HCT116 (cell line): ENCODE measurements around the gene DCD. TPM values are rescaled to one million over a fixed set of nuclear protein-coding genes. Genes with fewer than 3 reads are reported as not detected.

ENCODE experiments used
- ATAC-seq: fragments of 200-7000 bp; cut with Tn5 transposase; 2 replicates; pipeline ENCODE4 v1.9.1; 2020; ENCODE audit warnings: mild to moderate bottlenecking, moderate library complexity
- BruUV-seq: library from RNA; stranded (reverse); fragments of 400-500 nt; replicated peaks from 2 replicates; lab custom pipeline; 2021; lab: Mats Ljungman, UMichigan
- CTCF ChIA-PET: fragments of 300-600 bp; sonication (Branson Sonifier 250); formaldehyde crosslinking; loops from one replicate; lab custom pipeline; 2021; ENCODE audit warnings: antibody characterized with exemption; lab: Charles Lee
- POLR2A ChIA-PET: fragments of 300-600, 350-600 bp; sonication (Branson Sonifier 250); formaldehyde crosslinking; loops from one replicate; lab custom pipeline; 2021; ENCODE audit warnings: antibody characterized with exemption; lab: Charles Lee
- RAD21 ChIA-PET, 2 experiments: fragments of 300-600 bp; sonication (Branson Sonifier 250); formaldehyde crosslinking; loops; one replicate each; lab custom pipeline; 2023; ENCODE audit warnings: low total read pairs in 2 of 2; ENCODE audit not compliant: uncharacterized antibody in 2 of 2, unreplicated experiment in 2 of 2, low non-redundant PET in 1 of 2; lab: Charles Lee
- DNase-seq: peaks from one replicate; pipeline ENCODE4 v3.0.0-alpha.2; 2010; ENCODE audit warnings: low read depth, low spot score
- H2AFZ ChIP-seq: fragments of 200-600 bp; shearing (Covaris generic), sonication (generic); 2 replicates; pipeline ENCODE4 v1.6.1; 2017; ENCODE audit warnings: low read depth, mixed run types, mixed read lengths, antibody characterized with exemption, low read length; ENCODE audit not compliant: poor library complexity, severe bottlenecking
- H3K27ac ChIP-seq: 2 replicates; pipeline ENCODE4 v1.5.1; 2012; ENCODE audit warnings: low read depth, low read length
- H3K27me3 ChIP-seq: fragments of 200-600 bp; sonication (generic); 2 replicates; pipeline ENCODE4 v1.6.1; 2016; ENCODE audit warnings: mixed run types, low read length, mixed read lengths; ENCODE audit not compliant: insufficient read depth
- H3K36me3 ChIP-seq, 2 experiments: fragments of 200-500 bp in 1 of 2; fragments of 200-600 bp in 1 of 2; sonication (Bioruptor generic) in 1 of 2; sonication (generic) in 1 of 2; 2 replicates each; pipeline versions ENCODE4 v1.5.1 to v1.6.1; 2014 to 2016; ENCODE audit warnings: low read length in 2 of 2, inconsistent platforms in 1 of 2, mixed read lengths in 1 of 2, mixed run types in 1 of 2; ENCODE audit not compliant: insufficient read depth in 2 of 2, control insufficient read depth in 1 of 2
- H3K4me1 ChIP-seq, 2 experiments: fragments of 200-600 bp in 1 of 2; sonication (generic) in 1 of 2; 2 replicates each; pipeline versions ENCODE4 v1.5.1 to v1.6.1; 2012 to 2017; ENCODE audit warnings: low read length in 2 of 2, inconsistent platforms in 1 of 2, mild to moderate bottlenecking in 1 of 2, mixed read lengths in 1 of 2, mixed run types in 1 of 2, moderate library complexity in 1 of 2; ENCODE audit not compliant: insufficient read depth in 2 of 2, control insufficient read depth in 1 of 2
- H3K4me2 ChIP-seq: fragments of 200-600 bp; sonication (generic); 2 replicates; pipeline ENCODE4 v1.6.1; 2017; ENCODE audit warnings: mixed run types, low read length, mixed read lengths
- H3K4me3 ChIP-seq, 2 experiments: fragments of 200-600 bp in 1 of 2; sonication (generic) in 1 of 2; replicated peaks in 1 of 2; 2 replicates each; pipeline ENCODE4 v1.5.1; 2011 to 2016; ENCODE audit warnings: low read length in 2 of 2, control low read depth in 1 of 2, low read depth in 1 of 2, mild to moderate bottlenecking in 1 of 2, mixed read lengths in 1 of 2, mixed run types in 1 of 2
- H3K79me2 ChIP-seq: fragments of 200-600 bp; sonication (generic); 2 replicates; pipeline ENCODE4 v1.6.1; 2017; ENCODE audit warnings: mild to moderate bottlenecking, mixed run types, low read length, moderate library complexity, mixed read lengths; ENCODE audit not compliant: insufficient read depth
- H3K9ac ChIP-seq: fragments of 200-600 bp; sonication (generic); 2 replicates; pipeline ENCODE4 v1.6.1; 2016; ENCODE audit warnings: low read length, mixed read lengths
- H3K9me2 ChIP-seq: fragments of 200-600 bp; sonication (generic), shearing (Covaris generic); 2 replicates; pipeline ENCODE4 v1.6.1; 2017; ENCODE audit warnings: mixed run types, mild to moderate bottlenecking, moderate library complexity; ENCODE audit not compliant: insufficient read depth
- H3K9me3 ChIP-seq, 2 experiments: fragments of 200-500 bp in 1 of 2; fragments of 200-600 bp in 1 of 2; sonication (Bioruptor generic) in 1 of 2; sonication (generic) in 1 of 2; 2 replicates each; pipeline ENCODE4 v1.6.1; 2014 to 2017; ENCODE audit warnings: low read length in 2 of 2, mixed read lengths in 2 of 2, inconsistent platforms in 1 of 2, low read depth in 1 of 2, mild to moderate bottlenecking in 1 of 2, mixed run types in 1 of 2, moderate library complexity in 1 of 2; ENCODE audit not compliant: control insufficient read depth in 1 of 2, insufficient read depth in 1 of 2
- H4K20me1 ChIP-seq: fragments of 200-600 bp; sonication (generic), shearing (Covaris generic); 2 replicates; pipeline ENCODE4 v1.6.1; 2017; ENCODE audit warnings: mixed run types, mild to moderate bottlenecking, moderate library complexity; ENCODE audit not compliant: insufficient read depth
- CBX3 ChIP-seq: IDR thresholded peaks from 2 replicates; pipeline ENCODE4 v1.6.1; 2012; ENCODE audit warnings: low read depth
- EGR1 ChIP-seq: IDR thresholded peaks from 2 replicates; pipeline ENCODE4 v1.6.1; 2012; ENCODE audit warnings: low read depth
- EZH2phosphoT487 ChIP-seq: fragments of 200-600 bp; IDR thresholded peaks from 2 replicates; pipeline ENCODE4 v1.6.1; 2018; ENCODE audit warnings: antibody characterized with exemption, borderline replicate concordance
- FOSL1 ChIP-seq: IDR thresholded peaks from 2 replicates; pipeline ENCODE4 v1.6.1; 2012; ENCODE audit warnings: low read depth
- POLR2AphosphoS5 ChIP-seq: IDR thresholded peaks from 2 replicates; pipeline ENCODE4 v1.6.1; 2011; ENCODE audit warnings: mild to moderate bottlenecking, low read depth, low read length, moderate library complexity
- SIN3A ChIP-seq: IDR thresholded peaks from 2 replicates; pipeline ENCODE4 v1.6.1; 2012; ENCODE audit warnings: low read depth
- TCF7L2 ChIP-seq: IDR thresholded peaks from 2 replicates; pipeline ENCODE4 v1.7.0; 2011; ENCODE audit warnings: borderline replicate concordance, inconsistent platforms; ENCODE audit not compliant: insufficient read depth, insufficient read length; ENCODE audit errors: extremely low read depth
- ZBTB33 ChIP-seq: IDR thresholded peaks from 2 replicates; pipeline ENCODE4 v1.6.1; 2011; ENCODE audit warnings: mild to moderate bottlenecking, low read length, moderate library complexity; ENCODE audit not compliant: insufficient replicate concordance; ENCODE audit errors: extremely low read depth
- ZNF274 ChIP-seq: fragments of 200-500 bp; sonication (Bioruptor generic); IDR thresholded peaks from 2 replicates; pipeline ENCODE4 v1.6.1; 2014; ENCODE audit warnings: mild to moderate bottlenecking, low read depth, low read length, inconsistent platforms
- intact Hi-C: fragments of 100-400 bp; cut with micrococcal nuclease; formaldehyde crosslinking; loops from 2 replicates; pipeline ENCODE4 v1.10.0; 2022
- total RNA-seq: library from RNA; stranded (reverse); gene quantifications from one replicate; pipeline ENCODE4 v1.2.1, GENCODE V29; 2021; ENCODE audit not compliant: unreplicated experiment

Gene DCD
- total RNA-seq, 1 experiment from 2014 or later: not detected

DNA sequence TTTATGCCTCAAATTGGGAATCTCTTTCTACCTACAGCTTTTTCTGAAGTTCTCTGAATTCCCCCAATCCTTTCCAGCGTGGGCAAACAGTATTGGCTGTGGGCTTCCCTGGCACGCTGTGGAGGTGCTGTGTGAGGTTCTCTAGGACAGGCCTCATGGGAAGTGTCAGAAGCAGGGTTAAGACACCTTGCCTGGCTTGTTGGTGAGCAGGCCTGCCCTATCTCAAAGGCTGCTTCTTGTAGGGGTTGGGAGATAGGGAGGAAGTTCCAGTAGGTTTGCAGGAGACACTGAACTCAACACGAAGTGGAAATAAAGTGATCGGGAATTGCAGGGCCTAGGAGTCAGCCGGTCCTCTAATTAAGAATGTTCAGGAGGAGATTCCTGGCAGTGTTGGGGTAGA is 30.0 kb upstream of the DCD start:
- Histone ChIP-seq H2AFZ (no peak overlapping the region), H3K4me3 (no peak overlapping the region), H3K9ac (no peak overlapping the region), H3K27me3 (peaks cover 46% of the 10 kb centered on the region), H3K79me2 (no peaks in the 10 kb centered on the region), H3K9me3 (no peaks in the 10 kb centered on the region), H3K36me3 (no peaks in the 10 kb centered on the region), H3K4me2 (no peak overlapping the region), H3K27ac (no peak overlapping the region), H4K20me1 (no peaks in the 10 kb centered on the region), H3K4me1 (0 out of 4 replicates have a peak, but pooled peaks cover 0 to 2% of the 10 kb centered on the region in 2 experiments), H3K9me2 (no peaks in the 10 kb centered on the region)
- RAD21 ChIA-PET: no interaction called here
- TF ChIP-seq TCF7L2: no peak
- no peak for TF ChIP-seq POLR2AphosphoS5
- TF ChIP-seq EGR1: no peak
- no peak for TF ChIP-seq ZNF274
- no peak for TF ChIP-seq EZH2phosphoT487
- TF ChIP-seq CBX3: no peak
- no peak for TF ChIP-seq ZBTB33
- no peak for TF ChIP-seq FOSL1
- no peak for TF ChIP-seq SIN3A
- CTCF ChIA-PET: interaction anchor here (0.6 to 1.0 kb wide), 2 partner anchors 12 to 20 kb away, joined by 3 read pairs; no protein-coding TSS in a partner anchor
- no peak for DNase-seq
- BruUV-seq: no TSS peak
- no peak for ATAC-seq
- intact Hi-C loops: no loop called here
- POLR2A ChIA-PET: no interaction called here
